AG04450 (cell line): ENCODE data around the gene HTRA2. TPM values are rescaled to one million over a fixed set of nuclear protein-coding genes. Genes with fewer than 3 reads are reported as not detected.

Experiments used
- CTCF ChIA-PET: fragments of 300-600, 350-600 bp; formaldehyde crosslinking; extraction: SDS; loops from one replicate; lab custom pipeline; 2022; ENCODE audit warnings: antibody characterized with exemption, inconsistent platforms; lab: Charles Lee
- POLR2A ChIA-PET: fragments of 350-600 bp; formaldehyde crosslinking; extraction: SDS; loops from one replicate; lab custom pipeline; 2021; ENCODE audit warnings: antibody characterized with exemption, inconsistent platforms; lab: Yijun Ruan, JAX
- DNase-seq: peaks from one replicate; pipeline ENCODE4 v3.0.0-alpha.2; 2011; ENCODE audit warnings: low read depth, low spot score
- H3K27ac ChIP-seq: one replicate; pipeline ENCODE4 v1.5.1; 2012; ENCODE audit warnings: low read depth, low read length, control low read depth
- H3K27me3 ChIP-seq: one replicate; pipeline ENCODE4 v1.6.0; 2012; ENCODE audit warnings: low read length; ENCODE audit not compliant: control insufficient read depth, insufficient read depth
- H3K4me3 ChIP-seq: 2 replicates; pipeline ENCODE4 v1.5.1; 2011; ENCODE audit warnings: mild to moderate bottlenecking, low read depth, low read length, control low read depth
- H3K9me3 ChIP-seq: 2 replicates; pipeline ENCODE4 v1.5.1; 2012; ENCODE audit warnings: low read length; ENCODE audit not compliant: control insufficient read depth, insufficient read depth
- CTCF ChIP-seq: IDR thresholded peaks from 2 replicates; pipeline ENCODE4 v1.5.1; 2011; ENCODE audit warnings: low read depth, low read length, control low read depth, inconsistent platforms
- polyA plus RNA-seq: library from polyadenylated mRNA; depleted of rRNA; stranded (reverse); fragments of >200 nt; gene quantifications from 2 replicates; pipeline ENCODE4 v1.2.3, GENCODE V29; 2011

Gene HTRA2
- polyA plus RNA-seq, 1 experiment = 20.2 TPM

DNA sequence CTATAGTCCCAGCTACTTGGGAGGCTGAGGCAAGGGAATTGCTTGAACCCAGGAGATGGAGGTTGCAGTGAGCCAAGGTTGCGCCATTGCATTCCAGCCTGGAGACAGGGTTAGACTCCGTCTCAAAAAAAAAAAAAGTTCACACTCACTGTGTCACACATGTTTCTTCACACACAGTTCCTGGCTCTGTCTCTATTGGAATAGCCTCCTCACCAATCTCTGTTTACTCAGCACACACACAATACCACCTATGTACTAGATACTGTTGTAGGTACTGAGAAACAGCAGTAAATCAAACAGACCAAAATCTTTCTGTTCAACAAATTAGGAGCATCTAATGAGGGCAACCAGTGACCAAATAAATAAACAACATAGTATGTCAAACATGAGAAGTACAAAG is 43.6 kb upstream of the HTRA2 start:
- no peak for TF ChIP-seq CTCF
- Histone ChIP-seq H3K27me3 (no peaks in the 10 kb centered on the region), H3K4me3 (no peak overlapping the region), H3K27ac (no peak overlapping the region), H3K9me3 (no peaks in the 10 kb centered on the region; the same call in 1 of the 2 replicates)
- ChIA-PET CTCF (interaction anchor here (12.6 kb wide), 1 partner anchor 101 kb away, joined by 174 read pairs; no protein-coding TSS in a partner anchor), POLR2A (no interaction called here)
- no peak for DNase-seq

DNA sequence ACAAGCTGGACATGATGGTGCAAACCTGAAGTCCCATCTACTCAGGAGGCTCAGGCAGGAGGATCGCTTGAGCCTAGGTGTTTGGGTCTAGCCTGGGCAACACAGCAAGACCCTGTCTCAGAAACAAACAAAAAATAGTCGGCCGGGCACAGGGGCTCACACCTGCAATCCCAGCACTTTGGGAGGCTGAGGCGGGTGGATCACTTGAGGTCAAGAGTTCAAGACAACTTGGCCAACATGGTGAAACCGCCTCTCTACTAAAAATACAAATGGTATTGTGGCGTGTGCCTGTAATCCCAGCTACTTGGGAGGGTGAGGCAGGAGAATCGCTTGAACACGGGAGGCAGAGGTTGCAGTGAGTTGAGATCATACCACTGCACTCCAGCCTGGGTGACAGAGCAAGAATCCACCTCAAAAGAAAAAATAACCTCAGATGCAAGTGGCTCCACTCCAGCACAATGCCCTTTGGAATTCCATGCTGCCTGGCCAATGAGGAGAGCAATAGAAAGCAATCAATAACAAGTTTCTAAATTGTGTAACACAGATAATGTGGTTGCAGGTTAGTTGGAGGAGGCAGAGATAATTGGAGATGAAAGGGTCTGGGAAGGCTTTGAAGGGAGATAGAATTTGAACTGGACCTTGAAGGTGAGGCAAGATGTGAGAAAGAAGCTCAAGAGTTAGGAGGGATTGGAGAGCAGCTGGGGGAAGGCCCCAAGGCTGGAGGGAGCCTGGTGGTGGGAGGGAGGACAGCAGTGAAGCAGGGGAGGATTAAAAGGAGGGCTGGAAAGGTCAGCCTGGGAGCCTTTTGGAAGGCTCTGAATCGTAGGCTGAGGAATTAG is 40.9 kb upstream of the HTRA2 start:
- H3K4me3 ChIP-seq = no peak overlapping the region
- ChIA-PET CTCF (interaction anchor here (12.6 kb wide), 1 partner anchor 98 kb away, joined by 174 read pairs; no protein-coding TSS in a partner anchor), POLR2A (interaction anchor here (1.0 kb wide), 1 partner anchor 15 kb away, joined by 3 read pairs; no protein-coding TSS in a partner anchor)
- no peaks in the 10 kb centered on the region for H3K9me3 ChIP-seq
- DNase-seq = no peak
- H3K27ac ChIP-seq = no peak overlapping the region
- H3K27me3 ChIP-seq = no peaks in the 10 kb centered on the region
- TF ChIP-seq CTCF = no peak

DNA sequence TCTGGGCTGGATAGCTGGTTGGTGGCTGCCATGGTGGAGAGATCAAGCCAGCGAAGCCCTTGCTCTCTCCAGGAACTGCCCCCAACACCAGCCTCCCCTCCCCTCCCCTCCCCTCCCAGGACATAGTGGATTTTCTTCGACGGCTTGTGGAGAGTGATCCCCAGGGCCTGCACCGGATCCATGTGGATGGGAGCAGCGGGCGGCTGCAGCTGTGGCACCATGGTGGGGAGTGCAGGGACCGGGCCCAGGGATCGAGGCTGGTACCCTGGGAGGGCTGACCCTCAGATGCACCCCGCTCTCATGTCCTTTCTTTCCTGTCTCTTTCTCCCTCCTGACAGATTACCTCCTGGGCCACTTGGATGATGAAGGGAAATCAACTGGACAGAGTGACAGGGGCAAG is 39.8 kb upstream of the HTRA2 start:
- H3K4me3 ChIP-seq = no peak overlapping the region
- TF ChIP-seq CTCF = no peak
- no peaks in the 10 kb centered on the region for H3K9me3 ChIP-seq
- DNase-seq = no peak
- H3K27ac ChIP-seq = no peak overlapping the region
- ChIA-PET CTCF (interaction anchor here (12.6 kb wide), 1 partner anchor 97 kb away, joined by 174 read pairs; no protein-coding TSS in a partner anchor), POLR2A (no interaction called here)
- no peaks in the 10 kb centered on the region for H3K27me3 ChIP-seq

DNA sequence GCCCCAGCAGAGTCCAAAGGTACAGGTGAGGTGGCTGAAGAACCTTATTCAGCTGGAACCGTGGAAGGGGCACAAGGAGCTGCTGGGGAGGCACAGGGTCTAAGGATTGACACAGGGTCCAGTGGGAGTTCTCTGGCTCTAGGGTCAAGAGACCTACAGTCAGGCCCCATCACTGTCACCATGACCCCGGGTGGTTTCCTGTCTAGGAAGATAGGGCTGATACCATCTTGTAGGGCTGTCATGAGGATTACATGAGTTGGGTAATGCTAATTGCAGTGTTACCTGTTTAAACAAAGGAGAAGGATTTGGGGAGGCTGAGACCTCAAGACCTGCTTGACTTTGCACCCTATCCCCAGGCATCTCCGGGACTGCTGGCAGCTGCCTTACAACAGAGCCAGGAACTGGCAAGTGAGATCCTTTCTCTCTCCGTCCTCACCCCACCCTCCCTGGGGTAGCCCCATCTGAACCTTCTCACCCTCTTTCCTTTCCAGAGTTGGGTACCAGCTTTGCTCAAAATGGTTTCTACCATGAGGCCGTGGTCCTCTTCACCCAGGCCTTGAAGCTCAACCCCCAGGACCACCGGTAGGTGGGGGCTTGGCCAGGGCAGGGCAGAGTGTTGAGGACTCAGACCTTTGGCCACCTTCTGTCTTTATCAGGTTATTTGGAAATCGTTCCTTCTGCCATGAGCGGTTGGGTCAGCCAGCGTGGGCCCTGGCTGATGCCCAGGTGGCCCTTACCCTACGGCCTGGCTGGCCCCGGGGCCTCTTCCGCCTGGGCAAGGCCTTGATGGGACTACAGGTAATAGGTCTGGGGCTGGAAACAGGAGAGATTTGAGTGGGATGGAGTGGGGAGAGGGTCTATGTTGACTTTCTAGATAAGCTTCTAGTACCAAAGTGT is 37.8 kb upstream of the HTRA2 start:
- Histone ChIP-seq H3K9me3 (no peaks in the 10 kb centered on the region), H3K27me3 (no peaks in the 10 kb centered on the region), H3K4me3 (no peak overlapping the region), H3K27ac (no peak overlapping the region)
- no peak for TF ChIP-seq CTCF
- ChIA-PET POLR2A (no interaction called here), CTCF (no interaction called here)
- no peak for DNase-seq
